ENCODE data around the gene BUB1B.

Gene BUB1B

GRCh38 chr15:40246496-40247280 lies 85.8 kb downstream of the BUB1B start:
- Histone ChIP-seq H3K27me3 (replicated peaks; ENCODE audit: control insufficient read depth, insufficient read depth, low read length, poor library complexity, severe bottlenecking) (no peaks in the 10 kb centered on the region), H3K27ac (ENCODE audit: insufficient read depth, low read length, poor library complexity, severe bottlenecking) (no peak overlapping the region), H3K4me1 (ENCODE audit: control insufficient read depth, insufficient read depth, low read length, poor library complexity, severe bottlenecking) (no peaks in the 10 kb centered on the region), H3K4me3 (ENCODE audit: insufficient read depth, low read depth, low read length, poor library complexity, severe bottlenecking) (no peak overlapping the region), H3K9me3 (ENCODE audit: control insufficient read depth, low read length) (no peaks in the 10 kb centered on the region), H3K36me3 (ENCODE audit: control insufficient read depth, insufficient read depth, low read length) (no peaks in the 10 kb centered on the region)
- no peak for DNase-seq

DNA sequence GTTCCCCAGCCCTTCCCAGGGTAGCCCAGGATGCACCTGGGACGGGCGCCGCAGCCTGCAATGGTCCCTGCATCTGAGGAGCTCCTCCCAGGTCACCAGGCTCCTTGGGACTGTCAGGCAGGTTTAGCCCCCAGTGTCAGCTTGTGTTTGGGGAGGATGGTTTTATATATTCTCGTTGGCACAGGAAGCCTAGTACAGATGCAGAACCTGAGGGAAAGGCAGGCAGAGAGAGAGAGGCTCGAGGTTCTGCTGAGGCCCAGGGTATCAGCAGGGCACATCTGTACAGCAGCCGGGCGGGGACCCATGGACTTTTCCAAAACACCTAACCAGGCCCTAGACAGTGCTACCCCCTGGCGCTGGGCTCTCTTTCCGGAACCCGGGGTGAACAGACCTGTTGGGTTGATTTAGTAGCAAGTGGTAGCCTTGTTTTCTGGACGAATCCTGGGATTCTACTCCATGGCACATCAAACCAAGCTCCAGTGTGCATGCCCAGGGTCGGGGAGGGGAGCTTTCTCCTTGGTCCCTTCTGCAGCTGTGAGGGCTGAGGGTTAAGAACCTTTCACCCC lies 86.6 kb downstream of the BUB1B start:
- Histone ChIP-seq H3K27ac (ENCODE audit: insufficient read depth, low read length, poor library complexity, severe bottlenecking) (no peak overlapping the region), H3K4me3 (ENCODE audit: insufficient read depth, low read depth, low read length, poor library complexity, severe bottlenecking) (no peak overlapping the region), H3K36me3 (ENCODE audit: control insufficient read depth, insufficient read depth, low read length) (no peaks in the 10 kb centered on the region), H3K27me3 (replicated peaks; ENCODE audit: control insufficient read depth, insufficient read depth, low read length, poor library complexity, severe bottlenecking) (peaks cover 4% of the 10 kb centered on the region), H3K4me1 (ENCODE audit: control insufficient read depth, insufficient read depth, low read length, poor library complexity, severe bottlenecking) (peaks cover 4% of the 10 kb centered on the region), H3K9me3 (ENCODE audit: control insufficient read depth, low read length) (no peaks in the 10 kb centered on the region)
- no peak for DNase-seq

DNA sequence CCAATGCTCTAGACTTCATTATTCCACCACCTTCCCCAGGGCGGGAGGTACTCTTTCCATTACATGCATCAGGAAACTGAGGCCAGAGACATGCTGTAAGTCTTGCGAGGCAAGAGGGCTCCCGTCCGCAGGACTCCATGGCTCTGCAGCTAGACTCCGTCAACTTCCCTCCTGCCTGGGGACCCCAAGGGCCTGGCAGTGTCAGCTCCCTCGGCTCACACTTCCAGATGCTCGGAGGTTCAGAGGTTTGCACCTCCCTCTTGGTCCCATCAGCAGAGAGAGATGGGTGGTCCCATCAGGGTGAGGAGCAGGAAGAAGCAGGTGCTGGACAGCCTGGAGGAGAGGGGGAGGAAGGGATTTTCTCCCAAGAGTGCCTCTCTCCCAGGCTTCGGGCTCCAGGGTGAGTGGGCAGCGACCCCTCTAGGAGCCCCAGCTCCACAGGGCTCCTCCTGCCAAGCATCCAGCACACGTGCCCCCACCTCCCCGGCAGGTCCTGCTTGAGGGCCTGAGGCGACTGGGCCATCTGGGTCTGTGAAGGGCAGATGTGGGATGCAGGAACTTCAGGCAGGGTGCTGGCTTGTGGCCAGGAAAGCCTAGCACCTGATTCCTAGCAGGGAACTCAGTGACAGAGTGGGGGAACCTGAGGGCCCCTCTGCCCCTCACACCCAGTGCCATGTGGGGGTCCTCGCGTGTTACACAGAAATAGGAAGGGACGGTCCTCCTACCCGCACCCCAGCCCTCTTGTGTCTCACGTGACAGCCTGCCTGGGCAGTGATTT lies 87.3 kb downstream of the BUB1B start:
- Histone ChIP-seq H3K4me1 (ENCODE audit: control insufficient read depth, insufficient read depth, low read length, poor library complexity, severe bottlenecking) (peaks cover 7% of the 10 kb centered on the region), H3K9me3 (ENCODE audit: control insufficient read depth, low read length) (no peaks in the 10 kb centered on the region)
- no peak for DNase-seq

GRCh38 chr15:40249477-40250303 lies 88.8 kb downstream of the BUB1B start:
- Histone ChIP-seq H3K27me3 (replicated peaks; ENCODE audit: control insufficient read depth, insufficient read depth, low read length, poor library complexity, severe bottlenecking) (peaks cover 13% of the 10 kb centered on the region), H3K27ac (ENCODE audit: insufficient read depth, low read length, poor library complexity, severe bottlenecking) (no peak overlapping the region), H3K36me3 (ENCODE audit: control insufficient read depth, insufficient read depth, low read length) (no peaks in the 10 kb centered on the region), H3K9me3 (ENCODE audit: control insufficient read depth, low read length) (no peaks in the 10 kb centered on the region), H3K4me1 (ENCODE audit: control insufficient read depth, insufficient read depth, low read length, poor library complexity, severe bottlenecking) (peaks cover 7% of the 10 kb centered on the region), H3K4me3 (ENCODE audit: insufficient read depth, low read depth, low read length, poor library complexity, severe bottlenecking) (no peak overlapping the region)
- DNase-seq, result no peak

More for the DNA sequence above, 87.3 kb downstream of the BUB1B start:
- Histone ChIP-seq H3K27ac (ENCODE audit: insufficient read depth, low read length, poor library complexity, severe bottlenecking) (no peak overlapping the region), H3K4me3 (ENCODE audit: insufficient read depth, low read depth, low read length, poor library complexity, severe bottlenecking) (no peak overlapping the region), H3K27me3 (replicated peaks; ENCODE audit: control insufficient read depth, insufficient read depth, low read length, poor library complexity, severe bottlenecking) (peaks cover 11% of the 10 kb centered on the region), H3K36me3 (ENCODE audit: control insufficient read depth, insufficient read depth, low read length) (no peaks in the 10 kb centered on the region)

DNA sequence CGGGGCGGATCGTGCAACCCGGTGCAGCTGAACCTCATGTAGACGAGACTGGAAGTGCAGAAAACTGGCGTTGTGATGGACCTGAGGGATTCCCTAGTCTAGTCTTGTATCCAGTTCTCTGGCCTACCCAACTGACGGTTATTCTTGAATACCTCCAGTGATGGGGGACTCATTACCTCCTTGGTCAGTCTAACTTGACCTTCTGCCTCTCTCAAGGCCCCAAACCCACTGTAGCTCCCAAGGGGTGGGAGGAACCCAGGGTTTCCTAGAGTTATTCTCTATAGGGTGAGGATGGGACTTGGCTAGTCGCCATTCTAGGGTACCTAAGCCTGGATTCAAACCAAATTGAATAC lies 89.4 kb downstream of the BUB1B start:
- no peak overlapping the region for H3K4me3 ChIP-seq (ENCODE audit: insufficient read depth, low read depth, low read length, poor library complexity, severe bottlenecking)
- H3K27ac ChIP-seq (ENCODE audit: insufficient read depth, low read length, poor library complexity, severe bottlenecking), result no peak overlapping the region
- DNase-seq, result no peak
- H3K27me3 ChIP-seq (replicated peaks; ENCODE audit: control insufficient read depth, insufficient read depth, low read length, poor library complexity, severe bottlenecking), result peaks cover 13% of the 10 kb centered on the region
- H3K9me3 ChIP-seq (ENCODE audit: control insufficient read depth, low read length), result no peaks in the 10 kb centered on the region
- no peaks in the 10 kb centered on the region for H3K36me3 ChIP-seq (ENCODE audit: control insufficient read depth, insufficient read depth, low read length)
- H3K4me1 ChIP-seq (ENCODE audit: control insufficient read depth, insufficient read depth, low read length, poor library complexity, severe bottlenecking), result peaks cover 7% of the 10 kb centered on the region

DNA sequence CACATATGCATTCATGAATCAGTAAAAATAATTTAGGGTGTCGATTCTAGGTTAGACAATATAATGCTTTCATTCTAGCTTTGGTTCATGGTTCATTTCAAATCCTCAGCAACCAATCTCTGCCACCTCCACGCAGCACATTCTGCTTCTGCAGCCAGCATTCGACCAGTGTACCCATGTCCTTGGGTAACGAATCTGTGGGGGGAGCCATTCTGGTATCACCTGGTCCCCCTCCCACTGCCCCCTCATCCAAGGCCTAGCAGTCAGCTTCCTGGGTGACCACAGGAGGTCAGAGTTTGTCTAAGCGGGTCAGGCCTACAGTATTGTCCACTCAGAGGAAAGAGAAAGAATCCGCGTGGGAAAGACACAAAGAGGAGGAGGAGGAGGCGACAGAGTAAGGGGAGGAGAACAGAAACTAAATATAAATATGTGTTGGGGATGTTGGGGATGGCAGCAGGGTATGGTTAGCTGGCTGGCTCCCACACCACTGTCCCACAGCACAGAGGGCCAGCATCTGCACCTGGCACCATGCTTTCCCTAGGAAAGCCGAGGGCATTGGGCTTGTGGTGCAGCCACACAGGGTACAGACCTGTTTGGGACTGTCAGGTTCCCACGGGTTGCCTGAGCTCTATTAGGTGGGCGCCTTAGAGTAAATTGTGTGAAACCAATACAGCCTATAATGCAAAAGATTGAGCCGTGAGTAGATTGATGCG lies 90.1 kb downstream of the BUB1B start:
- Histone ChIP-seq H3K36me3 (ENCODE audit: control insufficient read depth, insufficient read depth, low read length) (no peaks in the 10 kb centered on the region), H3K27me3 (replicated peaks; ENCODE audit: control insufficient read depth, insufficient read depth, low read length, poor library complexity, severe bottlenecking) (peaks cover 13% of the 10 kb centered on the region), H3K27ac (ENCODE audit: insufficient read depth, low read length, poor library complexity, severe bottlenecking) (no peak overlapping the region), H3K4me1 (ENCODE audit: control insufficient read depth, insufficient read depth, low read length, poor library complexity, severe bottlenecking) (peaks cover 7% of the 10 kb centered on the region), H3K4me3 (ENCODE audit: insufficient read depth, low read depth, low read length, poor library complexity, severe bottlenecking) (no peak overlapping the region), H3K9me3 (ENCODE audit: control insufficient read depth, low read length) (no peaks in the 10 kb centered on the region)
- DNase-seq, result no peak

- Histone ChIP-seq H3K27me3 (replicated peaks; ENCODE audit: control insufficient read depth, insufficient read depth, low read length, poor library complexity, severe bottlenecking) (peaks cover 16% of the 10 kb centered on the region), H3K36me3 (ENCODE audit: control insufficient read depth, insufficient read depth, low read length) (no peaks in the 10 kb centered on the region), H3K4me1 (ENCODE audit: control insufficient read depth, insufficient read depth, low read length, poor library complexity, severe bottlenecking) (peaks cover 7% of the 10 kb centered on the region), H3K9me3 (ENCODE audit: control insufficient read depth, low read length) (no peaks in the 10 kb centered on the region), H3K27ac (ENCODE audit: insufficient read depth, low read length, poor library complexity, severe bottlenecking) (no peak overlapping the region), H3K4me3 (ENCODE audit: insufficient read depth, low read depth, low read length, poor library complexity, severe bottlenecking) (no peak overlapping the region)
- DNase-seq, result no peak
Observed at GRCh38 chr15:40251486-40252140, 90.7 kb downstream of the BUB1B start.

- peak overlapping the region; percentile 54 for H3K4me3 ChIP-seq (ENCODE audit: insufficient read depth, low read depth, low read length, poor library complexity, severe bottlenecking)
- no peak for DNase-seq
- peaks cover 7% of the 10 kb centered on the region for H3K4me1 ChIP-seq (ENCODE audit: control insufficient read depth, insufficient read depth, low read length, poor library complexity, severe bottlenecking)
- no peak overlapping the region for H3K27ac ChIP-seq (ENCODE audit: insufficient read depth, low read length, poor library complexity, severe bottlenecking)
- H3K36me3 ChIP-seq (ENCODE audit: control insufficient read depth, insufficient read depth, low read length), result no peaks in the 10 kb centered on the region
- no peaks in the 10 kb centered on the region for H3K9me3 ChIP-seq (ENCODE audit: control insufficient read depth, low read length)
- peaks cover 16% of the 10 kb centered on the region for H3K27me3 ChIP-seq (replicated peaks; ENCODE audit: control insufficient read depth, insufficient read depth, low read length, poor library complexity, severe bottlenecking)
Observed at GRCh38 chr15:40252141-40252437, 91.2 kb downstream of the BUB1B start.

All from effector memory CD4-positive, alpha-beta T cell (primary cell).